ENCODE data around the gene MYBBP1A.

Gene MYBBP1A

GRCh38 chr17:4499431-4500190 lies 55.6 kb downstream of the MYBBP1A start:
- no peak for DNase-seq

DNA sequence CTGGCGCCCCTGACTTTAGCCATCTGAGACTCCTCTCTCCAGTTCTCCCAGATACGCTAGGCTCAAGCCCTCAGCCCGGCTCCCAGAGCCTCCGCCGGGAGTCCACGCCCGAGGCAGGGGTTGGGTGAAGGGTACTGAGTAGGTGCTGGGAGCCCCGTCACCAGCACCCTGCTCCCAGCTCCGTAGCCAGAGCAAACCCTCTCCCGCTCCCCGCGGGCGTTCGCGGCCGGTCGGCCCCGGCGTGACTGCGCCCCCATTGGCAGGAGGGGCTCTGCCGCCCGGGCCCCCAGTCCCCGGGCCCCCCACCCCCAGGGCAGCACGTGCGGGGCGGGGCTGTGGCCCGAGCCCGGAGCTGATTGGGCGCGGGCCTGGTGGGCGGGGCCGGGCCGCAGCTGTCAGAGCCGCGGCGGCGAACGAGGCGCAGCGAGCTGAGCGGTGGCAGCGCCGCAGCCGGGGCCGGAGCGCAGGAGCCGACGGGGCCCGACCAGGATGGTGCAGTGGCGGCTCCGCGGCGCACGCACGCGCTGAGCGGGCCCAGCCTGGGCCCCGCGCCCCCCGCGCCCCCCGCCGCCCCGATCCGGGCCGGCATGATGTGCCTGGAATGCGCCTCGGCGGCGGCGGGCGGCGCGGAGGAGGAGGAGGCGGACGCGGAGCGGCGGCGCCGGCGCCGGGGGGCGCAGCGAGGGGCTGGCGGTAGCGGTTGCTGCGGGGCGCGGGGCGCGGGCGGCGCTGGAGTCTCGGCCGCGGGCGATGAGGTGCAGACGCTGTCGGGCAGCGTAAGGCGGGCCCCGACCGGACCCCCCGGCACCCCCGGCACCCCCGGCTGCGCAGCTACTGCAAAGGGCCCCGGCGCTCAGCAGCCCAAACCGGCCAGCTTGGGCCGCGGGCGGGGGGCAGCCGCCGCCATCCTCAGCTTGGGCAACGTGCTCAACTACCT lies 56.5 kb downstream of the MYBBP1A start, which contains the start of gene SPNS2:
SPNS2 (plus strand) TSS at position 421 of the 937 bp plus-strand sequence; CDS start at position 588, 167 bp downstream.
- DNase-seq: peak; percentile 27

- no peak for DNase-seq
Measured at GRCh38 chr17:4497101-4497824, 57.9 kb downstream of the MYBBP1A start.

GRCh38 chr17:4492721-4493561 lies 62.2 kb downstream of the MYBBP1A start:
- peak; percentile 20 for DNase-seq

DNA sequence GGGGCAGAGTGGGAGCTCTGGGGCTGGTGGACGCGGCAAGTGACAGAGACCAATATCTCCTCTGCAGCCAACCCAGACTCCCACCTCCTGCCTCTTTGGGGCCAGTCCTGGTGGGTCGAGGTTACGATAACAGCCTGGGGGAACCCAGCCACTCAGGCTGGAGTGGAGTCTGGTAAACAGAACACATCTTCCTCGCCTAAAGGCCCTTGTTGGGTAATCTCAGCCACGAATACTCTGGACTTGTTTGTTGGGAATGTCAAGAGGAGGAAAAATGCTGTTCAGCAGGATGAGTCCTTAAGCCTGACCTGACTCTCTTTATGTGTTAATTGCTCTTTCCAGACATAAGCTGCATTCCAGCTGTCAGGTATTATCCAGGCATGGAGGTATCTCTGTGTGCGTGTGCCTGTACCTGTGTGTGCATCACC lies 64.5 kb downstream of the MYBBP1A start:
- no peak for DNase-seq

- no peak for DNase-seq
Measured at GRCh38 chr17:4490109-4490591, 65.0 kb downstream of the MYBBP1A start.

DNA sequence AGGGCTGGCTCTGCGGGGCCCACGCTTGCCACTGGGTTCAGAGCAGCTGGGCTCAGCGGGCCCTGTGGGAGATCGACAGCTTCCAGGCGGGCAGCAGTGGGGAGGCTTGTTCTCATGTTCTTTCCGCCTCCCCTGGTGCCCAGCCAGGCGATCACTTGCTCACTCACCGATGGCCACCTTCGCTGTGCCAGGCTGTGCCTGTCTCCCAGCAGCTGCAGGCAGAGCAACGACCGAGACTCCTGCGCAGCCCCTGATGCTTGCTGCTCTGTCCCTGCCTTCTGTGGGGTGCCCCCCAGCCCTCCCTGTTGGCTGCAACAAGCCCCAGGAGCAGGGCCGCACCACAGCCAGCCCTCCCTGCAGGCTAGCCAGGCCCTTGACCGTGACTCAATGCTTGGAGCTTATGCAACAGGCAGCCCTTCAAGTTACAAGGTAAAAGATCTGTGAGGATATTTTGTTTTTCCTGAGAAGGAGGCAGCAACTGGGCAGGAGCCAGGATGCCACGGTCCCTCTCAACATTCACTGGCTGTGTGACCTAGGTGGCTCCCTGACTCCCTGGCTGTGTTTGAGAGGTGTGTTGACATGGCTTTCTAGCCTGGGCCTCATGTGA lies 66.1 kb downstream of the MYBBP1A start:
- no peak for DNase-seq
